Astrocyte of the cerebellum (primary cell): ENCODE data around the gene FSCN2.

Experiments used
- DNase-seq: peaks from one replicate; pipeline ENCODE4 v3.0.0-alpha.2; 2011; ENCODE audit warnings: low read depth
- H3K4me3 ChIP-seq: 2 replicates; pipeline ENCODE4 v1.5.1; 2011; ENCODE audit warnings: mild to moderate bottlenecking, low read depth, low read length, moderate library complexity
- in situ Hi-C: cut with HindIII; loops from 2 replicates; pipeline ENCODE4 v1.10.0; 2017; ENCODE audit warnings: low sequenced_read_pairs
- TF ChIP-seq, protein P1 (sequence below): IDR thresholded peaks from 2 replicates; pipeline ENCODE4 v1.5.1; 2012; ENCODE audit warnings: low read length, low read depth, moderate library complexity, mild to moderate bottlenecking; ENCODE audit errors: missing control alignments

FSCN2 gene

GRCh38 chr17:81517009-81517338 is 11.2 kb upstream of the FSCN2 start:
- in situ Hi-C loops: loop anchor here (5.0 kb wide), 1 partner anchor 50 kb away; no protein-coding TSS in a partner anchor
- no peak for DNase-seq
- TF ChIP-seq, protein P1, sequence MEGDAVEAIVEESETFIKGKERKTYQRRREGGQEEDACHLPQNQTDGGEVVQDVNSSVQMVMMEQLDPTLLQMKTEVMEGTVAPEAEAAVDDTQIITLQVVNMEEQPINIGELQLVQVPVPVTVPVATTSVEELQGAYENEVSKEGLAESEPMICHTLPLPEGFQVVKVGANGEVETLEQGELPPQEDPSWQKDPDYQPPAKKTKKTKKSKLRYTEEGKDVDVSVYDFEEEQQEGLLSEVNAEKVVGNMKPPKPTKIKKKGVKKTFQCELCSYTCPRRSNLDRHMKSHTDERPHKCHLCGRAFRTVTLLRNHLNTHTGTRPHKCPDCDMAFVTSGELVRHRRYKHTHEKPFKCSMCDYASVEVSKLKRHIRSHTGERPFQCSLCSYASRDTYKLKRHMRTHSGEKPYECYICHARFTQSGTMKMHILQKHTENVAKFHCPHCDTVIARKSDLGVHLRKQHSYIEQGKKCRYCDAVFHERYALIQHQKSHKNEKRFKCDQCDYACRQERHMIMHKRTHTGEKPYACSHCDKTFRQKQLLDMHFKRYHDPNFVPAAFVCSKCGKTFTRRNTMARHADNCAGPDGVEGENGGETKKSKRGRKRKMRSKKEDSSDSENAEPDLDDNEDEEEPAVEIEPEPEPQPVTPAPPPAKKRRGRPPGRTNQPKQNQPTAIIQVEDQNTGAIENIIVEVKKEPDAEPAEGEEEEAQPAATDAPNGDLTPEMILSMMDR: no peak
- H3K4me3 ChIP-seq: peak overlapping the region; percentile 68

DNA sequence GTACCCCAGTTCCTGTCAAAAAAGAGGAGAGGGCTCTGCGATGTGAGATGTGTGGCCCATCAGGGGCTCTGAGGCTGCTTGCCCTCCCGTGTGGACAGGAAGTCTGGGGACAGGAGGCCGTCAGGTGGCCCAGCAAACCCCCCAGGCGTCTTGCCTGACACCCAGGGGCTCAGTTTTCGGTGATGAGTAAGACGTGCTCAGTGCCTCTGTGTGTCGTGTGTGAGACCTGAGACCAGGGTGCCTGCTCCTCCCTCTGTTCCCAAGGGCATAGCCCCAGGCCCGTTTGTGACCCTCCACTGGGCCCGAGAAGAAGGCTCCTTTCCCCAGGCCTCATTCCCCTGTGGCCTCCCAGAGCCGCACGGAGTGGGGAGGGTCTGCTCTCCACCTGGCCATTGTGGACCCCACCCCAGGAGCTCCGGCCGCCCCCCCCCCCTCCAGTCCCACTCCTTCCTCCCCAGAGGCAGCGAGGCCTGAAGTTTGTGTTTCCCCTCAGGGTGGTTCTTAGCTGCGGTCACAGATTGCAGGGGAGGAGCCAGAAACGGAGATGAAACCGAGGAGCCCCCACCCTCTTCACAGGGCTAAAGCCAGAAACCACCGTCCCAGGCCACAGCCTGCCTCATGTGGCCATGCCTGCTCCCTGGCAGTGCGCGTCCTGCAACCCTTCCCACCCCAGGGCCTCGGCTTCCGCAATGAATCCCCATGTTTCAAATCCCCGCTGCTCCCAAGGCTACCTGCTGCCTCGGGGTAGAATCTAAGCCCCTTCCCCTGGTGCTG is 10.7 kb upstream of the FSCN2 start:
- in situ Hi-C loops: loop anchor here (5.0 kb wide), 1 partner anchor 50 kb away; no protein-coding TSS in a partner anchor
- peak overlapping the region; percentile 68 for H3K4me3 ChIP-seq
- TF ChIP-seq, protein P1: no peak
- no peak for DNase-seq

DNA sequence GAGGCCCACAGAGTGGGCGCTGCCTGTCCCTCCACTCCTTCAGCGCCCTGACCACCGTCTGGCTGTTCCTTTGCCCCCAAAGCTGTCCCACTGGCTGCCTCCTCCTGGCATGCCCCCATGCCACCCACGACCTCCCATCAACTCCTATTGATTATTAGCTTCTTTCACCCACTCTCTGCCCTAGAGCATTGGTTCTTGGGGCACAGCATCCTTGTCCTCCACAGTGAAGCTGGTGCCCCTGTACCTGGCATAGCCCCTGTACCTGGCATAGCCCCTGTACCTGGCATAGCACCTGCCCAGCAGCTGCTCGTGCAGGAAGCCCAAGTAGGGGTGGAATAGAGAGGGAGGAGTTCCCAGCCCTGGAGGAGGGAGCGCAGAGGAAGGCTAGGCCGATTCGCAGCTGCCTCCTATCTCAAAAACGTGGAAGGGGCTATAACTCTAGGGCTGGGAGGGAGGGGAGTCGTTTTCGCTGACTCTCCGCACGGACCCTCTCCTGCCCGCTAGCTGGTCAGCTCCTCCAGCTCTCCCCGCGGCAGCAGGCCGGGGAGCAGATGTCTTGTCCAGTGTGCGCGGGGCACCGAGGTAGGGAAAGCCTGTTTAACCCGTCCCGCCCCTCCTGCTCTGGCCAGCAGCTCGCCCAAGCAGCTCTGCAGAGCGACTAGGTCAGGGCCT is 9.9 kb upstream of the FSCN2 start:
- in situ Hi-C loops: loop anchor here (5.0 kb wide), 1 partner anchor 49 kb away; no protein-coding TSS in a partner anchor
- no peak for DNase-seq
- TF ChIP-seq, protein P1: no peak
- peak overlapping the region; percentile 33 for H3K4me3 ChIP-seq

DNA sequence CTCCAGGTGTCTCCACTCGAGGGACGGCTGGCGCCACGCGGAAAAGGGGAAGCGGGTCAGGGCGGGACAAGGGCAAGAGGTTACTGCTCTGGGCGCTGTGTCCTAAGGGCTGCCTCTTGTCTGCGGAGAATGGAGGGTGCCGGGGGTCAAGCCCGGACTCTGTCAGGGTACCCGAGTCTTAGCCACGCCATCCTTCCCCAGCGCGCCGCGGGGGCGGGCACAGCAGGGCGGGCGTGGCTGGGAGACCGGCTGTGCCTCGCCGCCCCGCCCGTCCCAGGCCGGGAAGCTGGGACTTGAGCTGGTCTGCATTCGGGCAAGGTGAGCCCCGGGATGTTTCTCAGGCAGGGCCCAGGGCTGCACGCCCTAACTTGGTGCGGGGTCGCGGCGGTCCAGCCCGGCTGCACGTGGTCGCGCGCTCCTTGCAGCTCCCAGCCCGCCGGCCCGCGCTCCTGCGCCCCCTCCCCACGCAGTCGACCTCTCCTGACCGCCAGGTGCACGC is 9.3 kb upstream of the FSCN2 start:
- in situ Hi-C loops: loop anchor here (5.0 kb wide), 1 partner anchor 48 kb away; no protein-coding TSS in a partner anchor

DNA sequence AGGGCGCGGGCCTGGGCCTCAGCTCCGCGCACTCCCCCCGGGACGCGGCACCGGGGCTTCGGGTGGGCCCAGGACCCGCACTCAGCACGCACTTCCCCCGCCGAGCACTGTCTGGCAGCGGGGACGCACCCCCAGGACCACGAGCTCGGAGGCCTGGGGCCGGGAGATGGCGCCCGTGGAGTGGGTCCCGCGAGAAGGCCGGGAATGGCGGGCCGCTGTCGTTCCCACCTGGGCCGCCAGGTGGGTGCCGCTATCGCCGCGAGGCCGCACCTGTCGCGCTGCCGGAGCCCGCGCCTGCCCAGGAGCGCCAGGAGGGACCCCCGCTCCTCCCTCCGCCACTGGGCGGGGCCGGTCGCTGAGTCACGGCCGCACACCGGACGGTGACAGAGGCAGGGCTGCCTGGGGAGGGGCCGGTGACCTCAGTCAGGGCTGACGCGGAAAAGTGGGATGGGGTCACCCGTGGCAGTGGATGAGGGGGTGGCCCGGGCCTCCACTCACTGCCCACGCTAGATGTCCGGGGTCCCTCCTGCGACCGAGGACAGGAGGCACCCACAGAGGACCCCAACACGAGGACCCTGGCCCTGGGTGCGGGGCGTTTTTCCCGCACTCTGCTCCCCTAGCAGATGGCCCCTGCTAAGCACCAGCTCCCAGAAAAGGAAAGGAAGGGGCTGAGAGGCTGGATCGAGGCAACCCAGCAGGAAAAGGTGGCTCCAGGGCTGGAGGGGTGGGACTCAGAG is 8.7 kb upstream of the FSCN2 start:
- in situ Hi-C loops: loop anchor here (5.0 kb wide), 1 partner anchor 48 kb away; no protein-coding TSS in a partner anchor
- no peak for DNase-seq
- TF ChIP-seq, protein P1: peak; percentile 38
- H3K4me3 ChIP-seq: peak overlapping the region; percentile 33

More for the DNA sequence above, 9.3 kb upstream of the FSCN2 start:
- TF ChIP-seq, protein P1: no peak
- DNase-seq: no peak
- peak overlapping the region; percentile 33 for H3K4me3 ChIP-seq
